ENCODE measurements around the gene C19orf47. TPM values are rescaled to one million over a fixed set of nuclear protein-coding genes. Genes with fewer than 3 reads are reported as not detected.

C19orf47 gene
- total and polyA plus RNA-seq, 8 donors: 3.7 to 10.0 (median 5.7) TPM

- H3K27me3 ChIP-seq: no peaks in the 10 kb centered on the region
- DNase-seq: no peak
- no peaks in the 10 kb centered on the region for H3K4me1 ChIP-seq
- no peaks in the 10 kb centered on the region for H3K36me3 ChIP-seq
- intact Hi-C loops (cut with DNase I): no loop called here
- WGBS, 2 donors: 89% methylated on average over 13 of the region's 13 CpGs
- no peak for TF ChIP-seq CTCF (IDR thresholded peaks at IDR 0.05)
- no peak for ATAC-seq
- H3K27ac ChIP-seq: no peak overlapping the region
- no peak for FAIRE-seq
- H3K4me3 ChIP-seq: no peak overlapping the region
- no peaks in the 10 kb centered on the region for H3K9me3 ChIP-seq
Measured at GRCh38 chr19:40360020-40360707, 12.0 kb upstream of the C19orf47 start.

- Histone ChIP-seq H3K4me3 (no peak overlapping the region), H3K4me1 (no peaks in the 10 kb centered on the region), H3K27me3 (no peaks in the 10 kb centered on the region), H3K27ac (no peak overlapping the region), H3K9me3 (no peaks in the 10 kb centered on the region), H3K36me3 (no peaks in the 10 kb centered on the region)
- ATAC-seq: peak in 3 of 4 donors; percentile 28 to 73 (median 58)
- FAIRE-seq: no peak
- 86 to 98% methylated on average over 4 to 5 of the region's 5 CpGs for WGBS, 2 donors
- TF ChIP-seq CTCF (IDR thresholded peaks at IDR 0.05): no peak
- DNase-seq: peak in 1 of 6 donors; percentile 36
- intact Hi-C loops (cut with DNase I): no loop called here
Measured at GRCh38 chr19:40358773-40359172, 10.6 kb upstream of the C19orf47 start.

- no peak for TF ChIP-seq CTCF (IDR thresholded peaks at IDR 0.05)
Measured at GRCh38 chr19:40357640-40358039, 9.4 kb upstream of the C19orf47 start.

GRCh38 chr19:40356681-40357595 is 8.7 kb upstream of the C19orf47 start:
- no peaks in the 10 kb centered on the region for H3K9me3 ChIP-seq
- no peaks in the 10 kb centered on the region for H3K36me3 ChIP-seq
- FAIRE-seq (no peak), DNase-seq (peak in 1 of 6 donors; percentile 2), ATAC-seq (no peak)
- 87 to 93% methylated on average over 6 of the region's 6 CpGs for WGBS, 2 donors
- H3K4me1 ChIP-seq: no peaks in the 10 kb centered on the region
- H3K4me3 ChIP-seq: no peak overlapping the region
- intact Hi-C loops (cut with DNase I): no loop called here
- H3K27ac ChIP-seq: no peak overlapping the region
- H3K27me3 ChIP-seq: no peaks in the 10 kb centered on the region
- no peak for TF ChIP-seq CTCF (IDR thresholded peaks at IDR 0.05)

More at GRCh38 chr19:40357640-40358039, 9.4 kb upstream of the C19orf47 start:
- no peak overlapping the region for H3K4me3 ChIP-seq
- H3K27me3 ChIP-seq: no peaks in the 10 kb centered on the region
- no peaks in the 10 kb centered on the region for H3K9me3 ChIP-seq
- ATAC-seq: no peak
- no peak for FAIRE-seq
- WGBS, 2 donors: 79 to 83% methylated on average over 3 of the region's 3 CpGs
- DNase-seq: no peak
- no peaks in the 10 kb centered on the region for H3K36me3 ChIP-seq
- intact Hi-C loops (cut with DNase I): no loop called here
- H3K27ac ChIP-seq: no peak overlapping the region
- no peaks in the 10 kb centered on the region for H3K4me1 ChIP-seq

All from pancreas (tissue), 10 donors.